Panc1 (cell line): ENCODE data around the gene LSMEM2. TPM values are rescaled to one million over a fixed set of nuclear protein-coding genes. Genes with fewer than 3 reads are reported as not detected.
A peak's percentile ranks its signal among the peaks of the same experiment; 100 is the strongest.

Experiments
- ATAC-seq: fragments of 200-7000 bp; cut with Tn5 transposase; 2 replicates; pipeline ENCODE4 v1.9.1; 2020; ENCODE audit warnings: mild to moderate bottlenecking, moderate library complexity
- BruUV-seq: library from RNA; stranded (reverse); fragments of 400-500 nt; replicated peaks from 2 replicates; lab custom pipeline; 2021; lab: Mats Ljungman, UMichigan
- CTCF ChIA-PET: fragments of 300-600 bp; sonication (Branson Sonifier 250); formaldehyde crosslinking; loops from one replicate; lab custom pipeline; 2022; ENCODE audit warnings: antibody characterized with exemption; lab: Charles Lee
- POLR2A ChIA-PET: fragments of 300-600 bp; sonication (Branson Sonifier 250); formaldehyde crosslinking; loops from one replicate; lab custom pipeline; 2022; ENCODE audit warnings: antibody characterized with exemption; lab: Charles Lee
- DNase-seq: peaks from one replicate; pipeline ENCODE4 v3.0.0-alpha.2; 2010; ENCODE audit warnings: low read depth, low spot score
- H3K27ac ChIP-seq: 2 replicates; pipeline ENCODE4 v1.5.1; 2011; ENCODE audit warnings: mild to moderate bottlenecking, low read length, inconsistent platforms
- H3K27me3 ChIP-seq: fragments of 200-500 bp; sonication (Bioruptor generic); 2 replicates; pipeline ENCODE4 v1.6.0; 2014; ENCODE audit warnings: low read length, inconsistent platforms; ENCODE audit not compliant: control insufficient read depth, insufficient read depth
- H3K36me3 ChIP-seq: fragments of 200-500 bp; sonication (Bioruptor generic); 2 replicates; pipeline ENCODE4 v1.5.1; 2014; ENCODE audit warnings: inconsistent platforms, mild to moderate bottlenecking, low read length, moderate library complexity; ENCODE audit not compliant: control insufficient read depth, insufficient read depth
- H3K4me1 ChIP-seq: 2 replicates; pipeline ENCODE4 v1.5.1; 2011; ENCODE audit warnings: inconsistent platforms, mild to moderate bottlenecking, low read length, moderate library complexity; ENCODE audit not compliant: control insufficient read depth, insufficient read depth
- H3K4me3 ChIP-seq, 2 experiments: 2 replicates each; pipeline ENCODE4 v1.5.1; 2011 to 2012; ENCODE audit warnings: low read depth in 2 of 2, low read length in 2 of 2, mild to moderate bottlenecking in 2 of 2, inconsistent platforms in 1 of 2, moderate library complexity in 1 of 2
- H3K9me3 ChIP-seq: fragments of 200-500 bp; sonication (Bioruptor generic); 2 replicates; pipeline ENCODE4 v1.5.1; 2014; ENCODE audit warnings: low read depth, mild to moderate bottlenecking, inconsistent platforms, low read length, moderate library complexity; ENCODE audit not compliant: control insufficient read depth, insufficient read depth
- POLR2AphosphoS5 ChIP-seq: IDR thresholded peaks from 2 replicates; pipeline ENCODE4 v1.6.1; 2012; ENCODE audit warnings: mild to moderate bottlenecking, low read depth, low read length, moderate library complexity
- SIN3A ChIP-seq: IDR thresholded peaks from 2 replicates; pipeline ENCODE4 v1.6.1; 2012; ENCODE audit warnings: low read depth, mild to moderate bottlenecking, low read length, moderate library complexity, borderline replicate concordance; ENCODE audit not compliant: insufficient read depth
- TCF7L2 ChIP-seq: IDR thresholded peaks from 2 replicates; pipeline ENCODE4 v1.6.1; 2011; ENCODE audit warnings: mild to moderate bottlenecking, low read depth, low read length, inconsistent platforms
- in situ Hi-C: cut with HindIII; loops from 2 replicates; pipeline ENCODE4 v1.10.0; 2016; ENCODE audit warnings: low sequenced_read_pairs, low pct_unique_long_range_greater_than_20kb
- intact Hi-C: fragments of 100-400 bp; cut with micrococcal nuclease; formaldehyde crosslinking; loops from one replicate; pipeline ENCODE4 v1.10.0; 2022; ENCODE audit not compliant: unreplicated experiment
- total RNA-seq: library from RNA; stranded (reverse); gene quantifications from one replicate; pipeline ENCODE4 v1.2.1, GENCODE V29; 2021; ENCODE audit not compliant: unreplicated experiment
- TF ChIP-seq, protein P1 (sequence below): fragments of 450-650 bp; IDR thresholded peaks from 2 replicates; pipeline ENCODE4 v1.5.1; 2017; ENCODE audit warnings: mild to moderate bottlenecking
- TF ChIP-seq, protein P2 (sequence below), 2 experiments: IDR thresholded peaks; 2 replicates each; pipeline ENCODE4 v1.6.1; 2011 to 2012; ENCODE audit warnings: low read depth in 2 of 2, control low read depth in 1 of 2, low read length in 1 of 2, mild to moderate bottlenecking in 1 of 2, moderate library complexity in 1 of 2; ENCODE audit not compliant: insufficient read depth in 1 of 2

Gene LSMEM2
- total RNA-seq, 1 experiment from 2014 or later, result not detected

DNA sequence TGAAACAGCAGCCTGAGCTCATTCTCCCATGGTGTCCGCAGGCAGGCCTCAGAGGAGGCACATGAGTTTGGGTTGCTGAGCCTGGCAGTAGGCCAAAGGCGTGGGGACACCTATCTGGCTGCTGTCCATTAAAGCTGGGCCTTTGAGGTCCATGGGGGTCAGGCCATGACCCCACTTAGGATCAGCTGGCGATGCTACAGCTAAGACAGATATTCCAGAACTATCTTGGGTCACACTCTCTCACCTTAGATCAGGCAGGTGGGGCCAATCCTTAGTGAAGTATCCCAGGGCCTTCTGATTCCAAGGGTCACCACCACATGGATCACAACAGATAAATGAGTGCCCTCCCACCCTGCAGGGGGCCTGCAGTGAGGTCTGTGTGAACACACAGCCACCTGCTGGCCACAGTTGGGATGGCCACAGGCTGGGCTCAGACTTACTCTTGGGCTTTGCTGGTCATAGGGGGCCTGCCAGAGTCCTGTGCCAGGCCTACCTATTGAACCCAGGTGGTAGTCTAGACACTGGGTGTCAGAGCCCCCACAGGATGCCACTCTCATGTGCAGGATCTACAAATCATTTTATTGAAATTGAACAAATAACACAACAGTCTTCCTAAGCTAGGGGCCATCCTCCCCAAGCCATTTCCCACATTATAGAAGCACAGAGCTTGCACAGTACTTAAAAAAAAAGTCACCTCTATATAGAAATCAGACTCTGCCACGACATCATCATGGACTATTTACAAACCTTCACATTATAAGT, 45.6 kb downstream of the LSMEM2 start:
- ChIA-PET POLR2A (interaction anchor here (0.7 kb wide), 1 partner anchor 288 kb away, joined by 3 read pairs; no protein-coding TSS in a partner anchor), CTCF (interaction anchor here (0.6 to 1.1 kb wide), 4 partner anchors 12 to 190 kb away, joined by 3 to 4 read pairs (median 3); partner anchors contain the start of genes HYAL3 and NAA80)
- ATAC-seq (peak; percentile 48), DNase-seq (no peak)
- BruUV-seq, result no TSS peak
- H3K27me3 ChIP-seq, result no peaks in the 10 kb centered on the region
- in situ Hi-C loops (no loop called here), intact Hi-C loops (no loop called here)
- H3K9me3 ChIP-seq, result no peaks in the 10 kb centered on the region
- TF ChIP-seq, protein P1, sequence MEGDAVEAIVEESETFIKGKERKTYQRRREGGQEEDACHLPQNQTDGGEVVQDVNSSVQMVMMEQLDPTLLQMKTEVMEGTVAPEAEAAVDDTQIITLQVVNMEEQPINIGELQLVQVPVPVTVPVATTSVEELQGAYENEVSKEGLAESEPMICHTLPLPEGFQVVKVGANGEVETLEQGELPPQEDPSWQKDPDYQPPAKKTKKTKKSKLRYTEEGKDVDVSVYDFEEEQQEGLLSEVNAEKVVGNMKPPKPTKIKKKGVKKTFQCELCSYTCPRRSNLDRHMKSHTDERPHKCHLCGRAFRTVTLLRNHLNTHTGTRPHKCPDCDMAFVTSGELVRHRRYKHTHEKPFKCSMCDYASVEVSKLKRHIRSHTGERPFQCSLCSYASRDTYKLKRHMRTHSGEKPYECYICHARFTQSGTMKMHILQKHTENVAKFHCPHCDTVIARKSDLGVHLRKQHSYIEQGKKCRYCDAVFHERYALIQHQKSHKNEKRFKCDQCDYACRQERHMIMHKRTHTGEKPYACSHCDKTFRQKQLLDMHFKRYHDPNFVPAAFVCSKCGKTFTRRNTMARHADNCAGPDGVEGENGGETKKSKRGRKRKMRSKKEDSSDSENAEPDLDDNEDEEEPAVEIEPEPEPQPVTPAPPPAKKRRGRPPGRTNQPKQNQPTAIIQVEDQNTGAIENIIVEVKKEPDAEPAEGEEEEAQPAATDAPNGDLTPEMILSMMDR, result peak; percentile 88
- no peak for TF ChIP-seq POLR2AphosphoS5
- peaks cover 5% of the 10 kb centered on the region; the same call in 1 of the 2 replicates for H3K36me3 ChIP-seq
- no peak overlapping the region for H3K4me3 ChIP-seq
- H3K27ac ChIP-seq, result no peak overlapping the region
- H3K4me1 ChIP-seq, result peaks cover 33% of the 10 kb centered on the region

DNA sequence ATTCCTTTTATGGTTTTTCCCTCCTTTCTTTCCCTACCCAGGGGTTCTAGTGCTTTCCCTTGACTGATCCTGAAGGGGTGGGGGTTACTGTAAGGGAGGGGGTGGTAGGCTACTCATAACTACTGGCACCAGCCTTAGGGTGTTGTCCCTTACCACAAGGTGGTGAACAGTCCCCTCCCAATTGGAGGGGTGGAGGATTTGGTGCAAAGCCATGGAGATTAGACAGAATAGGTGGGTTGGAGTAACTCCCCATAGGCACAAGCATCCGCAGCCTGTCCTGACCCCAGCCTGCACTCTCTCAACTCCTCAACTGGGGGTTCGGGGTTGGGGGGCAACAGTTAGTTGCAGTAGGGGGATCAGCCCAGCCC, 46.2 kb downstream of the LSMEM2 start:
- CTCF ChIA-PET, result interaction anchor here (0.6 to 1.1 kb wide), 3 partner anchors 26 to 191 kb away, joined by 3 to 4 read pairs (median 3); partner anchors contain the start of genes HYAL3 and NAA80
- no peaks in the 10 kb centered on the region for H3K27me3 ChIP-seq
- BruUV-seq, result no TSS peak
- H3K27ac ChIP-seq, result no peak overlapping the region
- no peaks in the 10 kb centered on the region for H3K9me3 ChIP-seq
- H3K36me3 ChIP-seq, result peaks cover 5% of the 10 kb centered on the region; the same call in 1 of the 2 replicates
- H3K4me1 ChIP-seq, result peaks cover 31% of the 10 kb centered on the region
- intact Hi-C loops, result no loop called here
- no peak for DNase-seq
- TF ChIP-seq, protein P2, sequence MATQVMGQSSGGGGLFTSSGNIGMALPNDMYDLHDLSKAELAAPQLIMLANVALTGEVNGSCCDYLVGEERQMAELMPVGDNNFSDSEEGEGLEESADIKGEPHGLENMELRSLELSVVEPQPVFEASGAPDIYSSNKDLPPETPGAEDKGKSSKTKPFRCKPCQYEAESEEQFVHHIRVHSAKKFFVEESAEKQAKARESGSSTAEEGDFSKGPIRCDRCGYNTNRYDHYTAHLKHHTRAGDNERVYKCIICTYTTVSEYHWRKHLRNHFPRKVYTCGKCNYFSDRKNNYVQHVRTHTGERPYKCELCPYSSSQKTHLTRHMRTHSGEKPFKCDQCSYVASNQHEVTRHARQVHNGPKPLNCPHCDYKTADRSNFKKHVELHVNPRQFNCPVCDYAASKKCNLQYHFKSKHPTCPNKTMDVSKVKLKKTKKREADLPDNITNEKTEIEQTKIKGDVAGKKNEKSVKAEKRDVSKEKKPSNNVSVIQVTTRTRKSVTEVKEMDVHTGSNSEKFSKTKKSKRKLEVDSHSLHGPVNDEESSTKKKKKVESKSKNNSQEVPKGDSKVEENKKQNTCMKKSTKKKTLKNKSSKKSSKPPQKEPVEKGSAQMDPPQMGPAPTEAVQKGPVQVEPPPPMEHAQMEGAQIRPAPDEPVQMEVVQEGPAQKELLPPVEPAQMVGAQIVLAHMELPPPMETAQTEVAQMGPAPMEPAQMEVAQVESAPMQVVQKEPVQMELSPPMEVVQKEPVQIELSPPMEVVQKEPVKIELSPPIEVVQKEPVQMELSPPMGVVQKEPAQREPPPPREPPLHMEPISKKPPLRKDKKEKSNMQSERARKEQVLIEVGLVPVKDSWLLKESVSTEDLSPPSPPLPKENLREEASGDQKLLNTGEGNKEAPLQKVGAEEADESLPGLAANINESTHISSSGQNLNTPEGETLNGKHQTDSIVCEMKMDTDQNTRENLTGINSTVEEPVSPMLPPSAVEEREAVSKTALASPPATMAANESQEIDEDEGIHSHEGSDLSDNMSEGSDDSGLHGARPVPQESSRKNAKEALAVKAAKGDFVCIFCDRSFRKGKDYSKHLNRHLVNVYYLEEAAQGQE (IDR thresholded peaks at IDR 0.05; ENCODE audit: insufficient read depth in 1 of 2, low read depth in 2 of 2, low read length in 1 of 2), result no peak
- no peak for TF ChIP-seq TCF7L2
- no peak for TF ChIP-seq POLR2AphosphoS5
- TF ChIP-seq, protein P1, result no peak
- TF ChIP-seq SIN3A, result no peak
- no peak for ATAC-seq
- H3K4me3 ChIP-seq, result no peak overlapping the region
- POLR2A ChIA-PET, result no interaction called here
- in situ Hi-C loops, result no loop called here
